ENCODE results near the gene NDUFS8. TPM values are rescaled to one million over a fixed set of nuclear protein-coding genes. Genes with fewer than 3 reads are reported as not detected.

The NDUFS8 gene
- polyA plus RNA-seq, 3 donors from 2014 or later = 204 to 258 (median 215) TPM

DNA sequence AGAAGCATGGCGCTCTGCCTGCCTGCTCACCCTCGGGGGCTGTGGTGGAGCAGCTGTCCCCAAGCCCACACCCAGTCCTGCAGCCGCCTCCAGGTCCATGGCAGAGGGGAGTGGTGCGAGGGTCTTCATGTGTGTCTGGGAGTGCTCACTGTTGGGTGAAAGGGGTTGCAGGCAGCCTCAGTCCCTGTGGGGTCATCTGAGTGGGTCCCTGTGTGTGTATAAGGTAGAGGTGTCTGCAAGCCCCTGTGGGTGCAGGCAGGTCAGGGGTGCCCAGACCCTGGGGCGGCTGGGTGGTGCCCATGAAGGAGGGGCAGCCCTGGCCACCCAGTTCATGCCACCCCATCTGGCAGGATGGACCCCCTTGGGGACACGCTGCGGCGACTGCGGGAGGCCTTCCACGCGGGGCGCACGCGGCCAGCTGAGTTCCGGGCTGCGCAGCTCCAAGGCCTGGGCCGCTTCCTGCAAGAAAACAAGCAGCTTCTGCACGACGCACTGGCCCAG is 15.5 kb upstream of the NDUFS8 start:
- no peaks in the 10 kb centered on the region for H3K36me3 Mint-ChIP-seq
- no peak for DNase-seq
- peaks cover 4 to 17% of the 10 kb centered on the region in 2 donors for H3K4me1 Mint-ChIP-seq
- no peaks in the 10 kb centered on the region for H3K9me3 Mint-ChIP-seq
- no peak overlapping the region for H3K27ac Mint-ChIP-seq
- no peak overlapping the region for H3K4me3 Mint-ChIP-seq
- H3K27me3 Mint-ChIP-seq (ENCODE audit: low read depth in 3 of 3) = peaks cover 0 to 2% (median 1%) of the 10 kb centered on the region in 3 donors

DNA sequence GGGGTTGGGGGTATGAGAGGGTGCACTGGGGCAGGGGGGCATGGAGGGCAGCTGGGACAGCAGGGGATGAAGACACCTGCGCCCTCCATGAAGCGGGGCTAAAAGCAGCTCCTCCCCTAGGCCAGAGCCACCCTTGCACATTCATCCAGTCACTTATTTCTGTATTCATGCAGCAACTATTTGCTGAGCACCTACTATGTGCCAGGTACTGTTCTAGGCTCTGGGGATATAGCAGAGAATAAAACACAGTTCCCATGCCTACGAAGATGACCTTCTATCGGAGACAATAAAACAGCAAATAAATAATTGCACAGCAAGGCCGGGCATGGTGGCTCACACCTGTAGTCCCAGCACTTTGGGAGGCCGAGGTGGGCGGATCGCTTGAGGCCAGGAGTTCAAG is 15.0 kb upstream of the NDUFS8 start:
- no peak overlapping the region for H3K27ac Mint-ChIP-seq
- DNase-seq = no peak
- H3K4me3 Mint-ChIP-seq = no peak overlapping the region
- peaks cover 3 to 14% of the 10 kb centered on the region in 2 donors for H3K4me1 Mint-ChIP-seq
- no peaks in the 10 kb centered on the region for H3K9me3 Mint-ChIP-seq
- H3K27me3 Mint-ChIP-seq (ENCODE audit: low read depth in 3 of 3) = peaks cover 0 to 2% (median 1%) of the 10 kb centered on the region in 3 donors
- H3K36me3 Mint-ChIP-seq = no peaks in the 10 kb centered on the region

DNA sequence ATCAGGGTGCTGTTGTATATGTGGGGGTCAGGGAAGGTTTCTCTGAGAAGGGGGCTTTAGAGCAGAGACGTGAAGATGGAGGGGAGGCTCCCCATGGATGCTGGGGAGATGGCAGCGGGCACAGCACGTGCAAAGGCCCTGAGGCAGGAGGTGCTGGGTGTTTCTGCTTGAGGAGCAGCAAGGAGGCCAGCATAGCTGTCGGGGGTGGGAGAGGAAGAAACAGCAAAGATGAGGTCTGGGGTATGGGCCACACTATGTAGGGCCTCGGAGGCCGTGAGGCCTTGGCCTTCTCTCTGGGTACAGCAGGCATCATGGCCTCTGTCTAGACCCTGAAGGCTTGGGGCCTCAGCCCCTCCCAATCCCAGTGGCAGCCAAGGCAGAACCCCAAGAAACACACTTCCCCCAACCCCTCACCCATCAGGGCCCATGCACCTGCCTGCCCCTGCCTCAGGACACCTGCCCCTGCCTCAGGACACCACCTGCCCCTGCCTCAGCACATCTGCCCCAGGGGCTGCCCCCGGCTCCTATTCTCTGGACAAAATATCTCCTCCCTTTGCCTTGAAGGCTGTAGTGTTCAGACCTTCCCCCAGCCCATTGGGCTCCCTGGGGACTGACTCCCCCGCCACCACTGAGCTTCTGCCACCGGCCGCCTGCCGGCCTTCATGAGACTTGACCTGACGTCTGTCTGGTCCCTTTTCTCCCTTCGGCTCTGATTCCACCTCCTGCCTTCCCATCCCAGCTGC is 14.1 kb upstream of the NDUFS8 start:
- Mint-ChIP-seq H3K27me3 (ENCODE audit: low read depth in 3 of 3) (peaks cover 0 to 4% (median 4%) of the 10 kb centered on the region in 3 donors), H3K9me3 (no peaks in the 10 kb centered on the region), H3K4me1 (peaks cover 3 to 9% of the 10 kb centered on the region in 2 donors), H3K27ac (peak overlapping the region in 1 of 6 donors; percentile 7), H3K4me3 (no peak overlapping the region), H3K36me3 (no peaks in the 10 kb centered on the region)
- DNase-seq = no peak

DNA sequence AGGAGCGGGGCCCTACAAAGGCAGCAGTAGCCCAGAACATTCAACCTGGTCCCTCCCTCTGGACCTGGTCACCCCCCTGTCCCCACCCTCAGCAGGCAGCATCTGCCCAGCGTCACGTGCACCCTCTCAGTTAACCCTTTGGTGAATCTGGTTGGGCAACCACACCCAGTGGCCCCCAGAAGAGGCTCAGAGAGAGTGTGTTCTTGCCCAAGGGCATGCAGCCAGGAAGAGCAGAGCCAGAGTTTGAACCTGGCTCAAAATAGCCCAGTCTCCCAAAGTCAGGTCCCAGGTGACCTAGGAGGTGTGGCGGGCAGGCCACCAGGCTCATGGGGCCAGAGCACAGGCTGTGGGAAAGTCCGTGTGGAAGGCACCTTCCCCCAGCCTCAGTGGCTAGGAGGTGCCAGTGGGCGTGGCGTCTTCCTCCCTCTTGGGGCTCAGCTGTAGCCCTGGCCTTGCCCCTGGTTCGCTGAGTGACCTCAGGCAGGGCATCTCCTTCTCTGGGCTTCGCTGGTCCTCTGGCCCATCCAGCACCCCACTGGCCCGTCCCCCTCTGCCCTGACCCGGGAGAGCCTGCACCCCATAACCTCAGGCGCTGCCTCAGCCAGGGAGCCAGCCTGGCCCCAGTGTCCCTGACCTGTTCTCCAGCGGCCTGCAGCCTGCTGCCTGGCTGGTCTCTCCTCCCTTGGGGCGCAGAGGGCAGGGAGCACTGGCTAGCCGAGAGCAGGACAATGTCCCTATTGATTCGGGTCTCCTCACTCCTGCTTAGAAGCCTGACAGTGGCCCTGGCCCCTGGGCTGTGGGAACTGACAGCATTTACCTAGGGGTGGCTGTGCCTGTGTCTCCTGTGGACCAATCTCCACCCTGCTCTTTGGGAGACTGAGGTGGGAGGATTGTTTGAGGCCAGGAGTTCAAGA is 13.3 kb upstream of the NDUFS8 start:
- no peak for DNase-seq
- Mint-ChIP-seq H3K36me3 (no peaks in the 10 kb centered on the region), H3K27me3 (ENCODE audit: low read depth in 3 of 3) (peaks cover 0 to 6% (median 4%) of the 10 kb centered on the region in 3 donors), H3K4me3 (no peak overlapping the region), H3K9me3 (no peaks in the 10 kb centered on the region), H3K4me1 (peaks cover 0 to under 1% of the 10 kb centered on the region in 2 donors), H3K27ac (no peak overlapping the region)

DNA sequence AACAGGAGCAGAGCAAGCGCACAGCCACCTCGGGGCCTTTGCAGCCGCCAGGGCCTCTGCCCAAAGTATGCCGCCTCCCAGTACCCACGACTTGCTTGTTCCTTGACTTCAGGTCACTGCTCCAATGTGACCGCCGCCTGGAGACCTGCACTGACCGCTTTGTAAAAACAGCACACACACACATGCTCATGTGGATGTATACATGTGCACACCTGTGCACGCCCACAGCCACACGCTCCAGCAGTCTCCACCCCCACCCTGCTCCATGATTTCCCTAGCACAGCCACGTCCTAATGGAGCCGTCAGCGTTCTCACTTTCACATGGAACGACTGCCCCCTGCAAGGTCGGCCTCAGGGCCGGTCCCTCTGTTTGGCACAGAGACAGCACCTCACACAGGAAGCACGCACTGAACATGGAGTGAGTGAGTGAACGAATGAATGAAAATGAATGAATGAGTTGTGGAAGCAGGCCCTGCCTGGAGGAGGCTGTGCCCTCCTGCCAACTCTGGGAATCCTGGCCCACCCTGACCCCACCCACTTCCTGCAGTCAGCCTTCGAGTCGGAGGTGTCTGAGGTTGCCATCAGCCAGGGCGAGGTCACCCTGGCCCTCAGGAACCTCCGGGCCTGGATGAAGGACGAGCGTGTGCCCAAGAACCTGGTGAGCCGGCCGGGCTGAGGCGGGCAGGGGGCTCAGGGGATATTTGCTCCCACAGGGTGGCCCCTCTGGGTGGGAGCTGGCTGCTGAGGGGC is 12.3 kb upstream of the NDUFS8 start:
- Mint-ChIP-seq H3K9me3 (no peaks in the 10 kb centered on the region), H3K4me3 (no peak overlapping the region), H3K27ac (peak overlapping the region in 1 of 6 donors; percentile 37), H3K4me1 (no peaks in the 10 kb centered on the region), H3K36me3 (no peaks in the 10 kb centered on the region), H3K27me3 (ENCODE audit: low read depth in 3 of 3) (peaks cover 0 to 6% (median 4%) of the 10 kb centered on the region in 3 donors)
- DNase-seq = no peak

DNA sequence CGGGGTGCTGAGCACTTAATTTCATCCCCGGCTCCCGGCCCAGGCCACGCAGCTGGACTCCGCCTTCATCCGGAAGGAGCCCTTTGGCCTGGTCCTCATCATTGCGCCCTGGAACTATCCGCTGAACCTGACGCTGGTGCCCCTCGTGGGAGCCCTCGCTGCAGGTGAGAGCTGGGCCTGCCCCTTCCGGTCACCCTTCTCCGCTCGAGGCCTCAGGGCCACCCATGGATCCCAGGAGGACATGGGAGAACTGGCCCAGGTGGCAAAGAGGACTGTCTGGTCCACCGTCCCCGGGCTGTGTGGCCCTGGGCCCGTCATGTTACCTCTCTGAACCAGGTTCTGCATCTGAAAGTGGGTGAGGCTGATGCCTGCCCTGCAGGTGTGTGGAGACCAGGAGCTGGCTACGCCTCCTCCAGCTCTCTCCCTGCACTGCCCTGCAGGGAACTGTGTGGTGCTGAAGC is 11.7 kb upstream of the NDUFS8 start:
- no peak overlapping the region for H3K4me3 Mint-ChIP-seq
- H3K36me3 Mint-ChIP-seq = no peaks in the 10 kb centered on the region
- H3K27me3 Mint-ChIP-seq (ENCODE audit: low read depth in 3 of 3) = peaks cover 0 to 6% (median 4%) of the 10 kb centered on the region in 3 donors
- H3K27ac Mint-ChIP-seq = no peak overlapping the region
- no peak for DNase-seq
- no peaks in the 10 kb centered on the region for H3K9me3 Mint-ChIP-seq
- no peaks in the 10 kb centered on the region for H3K4me1 Mint-ChIP-seq

DNA sequence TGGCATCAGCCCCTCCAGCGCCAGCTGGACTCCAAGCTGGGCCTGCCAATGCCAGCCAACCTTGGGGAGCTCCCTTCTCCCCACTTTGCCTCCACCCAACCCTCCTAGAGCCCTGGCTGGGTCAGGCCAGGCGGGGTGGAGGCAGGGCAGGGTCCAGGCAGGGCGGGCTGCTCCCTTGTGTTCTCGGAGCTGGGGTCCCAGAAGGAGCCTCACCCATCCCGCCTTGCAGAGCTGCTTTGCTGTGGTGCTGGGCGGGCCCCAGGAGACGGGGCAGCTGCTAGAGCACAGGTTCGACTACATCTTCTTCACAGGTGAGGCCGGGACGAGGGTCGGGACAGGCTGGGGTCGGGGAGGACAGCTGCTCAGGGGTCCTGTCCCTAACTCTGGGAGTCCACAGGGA is 11.0 kb upstream of the NDUFS8 start:
- H3K27ac Mint-ChIP-seq = no peak overlapping the region
- no peaks in the 10 kb centered on the region for H3K9me3 Mint-ChIP-seq
- no peaks in the 10 kb centered on the region for H3K4me1 Mint-ChIP-seq
- no peak for DNase-seq
- H3K4me3 Mint-ChIP-seq = no peak overlapping the region
- H3K27me3 Mint-ChIP-seq (ENCODE audit: low read depth in 3 of 3) = peaks cover 0 to 6% (median 4%) of the 10 kb centered on the region in 3 donors
- no peaks in the 10 kb centered on the region for H3K36me3 Mint-ChIP-seq

DNA sequence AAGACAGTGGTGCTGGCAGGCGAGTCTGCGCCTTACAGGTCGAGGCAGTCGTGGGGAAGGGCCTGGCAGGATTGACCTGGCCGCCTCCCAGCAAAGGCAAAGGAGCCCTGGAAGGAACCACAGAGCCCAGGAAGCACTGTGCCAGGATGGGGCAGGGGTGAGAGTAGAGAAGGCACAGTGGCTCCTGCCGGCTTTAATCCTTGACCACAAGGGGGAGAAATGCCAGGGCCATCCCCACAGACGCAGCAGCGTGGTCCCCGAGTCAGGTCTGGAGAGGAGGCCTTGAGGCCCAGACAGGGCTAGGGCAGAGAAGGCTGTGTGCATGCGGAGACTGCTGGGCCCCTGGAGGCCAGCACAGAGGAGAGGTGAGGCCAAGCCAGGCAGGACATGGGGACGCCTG is 9.9 kb upstream of the NDUFS8 start:
- Mint-ChIP-seq H3K4me3 (no peak overlapping the region), H3K4me1 (peaks cover 2 to 8% of the 10 kb centered on the region in 2 donors), H3K9me3 (no peaks in the 10 kb centered on the region), H3K36me3 (no peaks in the 10 kb centered on the region), H3K27me3 (ENCODE audit: low read depth in 3 of 3) (peaks cover 3 to 4% (median 4%) of the 10 kb centered on the region in 3 donors), H3K27ac (no peak overlapping the region)
- no peak for DNase-seq

DNA sequence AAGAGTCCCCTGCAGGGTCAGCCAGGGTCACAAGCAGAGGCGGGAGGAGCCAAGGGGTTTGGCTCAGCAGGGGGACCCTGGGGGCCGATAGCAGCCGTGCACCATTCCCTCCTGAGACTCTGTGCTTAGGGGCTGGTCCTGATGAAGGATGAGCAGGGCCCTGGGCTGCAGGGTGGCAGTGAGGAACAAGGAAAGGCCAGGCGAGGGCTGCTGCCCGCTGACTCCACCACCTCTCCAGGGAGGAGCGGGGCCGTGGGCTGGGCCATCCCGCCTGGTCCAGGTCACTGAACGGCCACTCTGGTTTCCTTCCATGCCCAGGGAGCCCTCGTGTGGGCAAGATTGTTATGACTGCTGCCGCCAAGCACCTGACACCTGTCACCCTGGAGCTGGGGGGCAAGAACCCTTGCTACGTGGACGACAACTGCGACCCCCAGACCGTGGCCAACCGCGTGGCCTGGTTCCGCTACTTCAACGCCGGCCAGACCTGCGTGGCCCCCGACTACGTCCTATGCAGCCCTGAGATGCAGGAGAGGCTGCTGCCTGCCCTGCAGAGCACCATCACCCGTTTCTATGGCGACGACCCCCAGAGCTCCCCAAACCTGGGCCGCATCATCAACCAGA is 9.2 kb upstream of the NDUFS8 start:
- no peak for DNase-seq
- H3K4me3 Mint-ChIP-seq = no peak overlapping the region
- no peaks in the 10 kb centered on the region for H3K36me3 Mint-ChIP-seq
- H3K27me3 Mint-ChIP-seq (ENCODE audit: low read depth in 3 of 3) = peaks cover 2 to 4% (median 4%) of the 10 kb centered on the region in 3 donors
- H3K27ac Mint-ChIP-seq = no peak overlapping the region
- peaks cover 4 to 12% of the 10 kb centered on the region in 2 donors for H3K4me1 Mint-ChIP-seq
- no peaks in the 10 kb centered on the region for H3K9me3 Mint-ChIP-seq

DNA sequence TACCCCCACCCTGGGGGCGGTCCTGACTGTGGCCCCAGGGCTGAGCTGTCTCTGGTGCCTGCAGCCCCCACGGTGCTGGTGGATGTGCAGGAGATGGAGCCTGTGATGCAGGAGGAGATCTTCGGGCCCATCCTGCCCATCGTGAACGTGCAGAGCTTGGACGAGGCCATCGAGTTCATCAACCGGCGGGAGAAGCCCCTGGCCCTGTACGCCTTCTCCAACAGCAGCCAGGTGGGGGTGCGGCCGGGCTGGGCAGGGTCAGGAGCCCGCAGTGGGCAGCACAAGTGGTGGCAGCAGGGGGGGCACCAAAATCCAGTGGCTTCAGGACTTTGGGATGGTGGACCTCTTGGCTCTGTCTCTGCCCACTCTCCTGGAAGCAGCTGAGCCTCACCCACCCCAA is 8.0 kb upstream of the NDUFS8 start:
- H3K27ac Mint-ChIP-seq = no peak overlapping the region
- no peak for DNase-seq
- H3K36me3 Mint-ChIP-seq = no peaks in the 10 kb centered on the region
- no peaks in the 10 kb centered on the region for H3K9me3 Mint-ChIP-seq
- H3K4me1 Mint-ChIP-seq = peaks cover 7 to 15% of the 10 kb centered on the region in 2 donors
- H3K4me3 Mint-ChIP-seq = no peak overlapping the region
- peaks cover 4% of the 10 kb centered on the region in 3 donors for H3K27me3 Mint-ChIP-seq (ENCODE audit: low read depth in 3 of 3)

DNA sequence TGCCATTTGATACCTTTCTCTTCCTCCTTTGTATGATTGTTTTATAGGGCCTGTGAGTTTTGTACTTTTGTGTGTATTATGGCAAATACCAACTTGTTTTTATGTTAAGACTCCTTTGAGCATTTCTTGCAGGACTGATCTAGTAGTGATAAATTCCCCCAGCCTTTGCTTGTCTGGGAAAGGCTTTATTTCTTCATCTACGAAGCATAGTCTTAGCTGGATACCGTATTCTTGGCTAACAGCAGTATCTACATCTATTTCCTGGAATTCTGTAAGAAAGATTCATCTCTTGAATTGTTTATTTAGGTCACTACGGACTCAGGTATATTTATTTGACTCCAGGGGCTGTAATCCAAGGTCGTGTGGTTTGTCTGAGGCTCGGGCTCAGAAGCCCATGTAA is 6.0 kb upstream of the NDUFS8 start:
- Mint-ChIP-seq H3K36me3 (no peaks in the 10 kb centered on the region), H3K27me3 (ENCODE audit: low read depth in 3 of 3) (peaks cover 4% of the 10 kb centered on the region in 3 donors), H3K9me3 (no peaks in the 10 kb centered on the region), H3K27ac (peak overlapping the region in 1 of 6 donors; percentile 31), H3K4me1 (peaks cover 9 to 15% of the 10 kb centered on the region in 2 donors), H3K4me3 (no peak overlapping the region)
- no peak for DNase-seq

DNA sequence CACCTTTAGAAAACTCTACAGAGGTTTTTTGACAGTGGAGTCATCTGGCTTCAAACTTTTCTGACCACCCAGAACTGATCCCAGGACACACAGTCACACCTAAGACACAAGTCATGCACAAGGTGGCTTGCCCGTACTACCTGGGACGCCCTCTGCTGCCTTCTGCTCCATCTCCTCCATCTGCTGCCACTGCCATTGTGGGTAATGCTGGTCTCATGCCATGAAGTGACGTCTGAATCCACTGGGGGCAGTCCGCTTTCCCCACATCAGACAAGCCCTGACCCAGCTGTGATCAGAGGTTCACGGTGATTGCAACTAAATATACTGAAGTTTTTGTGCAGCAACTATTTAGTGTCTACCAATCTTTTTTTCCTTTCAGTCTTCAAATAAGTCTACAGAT is 5.4 kb upstream of the NDUFS8 start:
- Mint-ChIP-seq H3K27me3 (ENCODE audit: low read depth in 3 of 3) (peaks cover 4% of the 10 kb centered on the region in 3 donors), H3K36me3 (no peaks in the 10 kb centered on the region), H3K4me1 (peaks cover 10 to 16% of the 10 kb centered on the region in 2 donors), H3K4me3 (peak overlapping the region in 1 of 5 donors; percentile 23), H3K27ac (peak overlapping the region in 4 of 6 donors; percentile 18 to 73 (median 48)), H3K9me3 (no peaks in the 10 kb centered on the region)
- peak in 2 of 3 donors; percentile 36 to 44 for DNase-seq
